ENCODE data around the gene CTSE.

- TF ChIP-seq ZNF331 (CRISPR knock-in tag; IDR thresholded peaks at IDR 0.05) (no peak), HDAC6 (IDR thresholded peaks at IDR 0.05; ENCODE audit: low read depth, low read length) (no peak), JUN (CRISPR knock-in tag; IDR thresholded peaks at IDR 0.05) (no peak), CTCF (CRISPR knock-in tag; IDR thresholded peaks at IDR 0.05) (no peak), E2F1 (CRISPR knock-in tag; IDR thresholded peaks at IDR 0.05) (no peak), ZBTB42 (CRISPR knock-in tag; IDR thresholded peaks at IDR 0.05) (no peak)
Measured at GRCh38 chr1:205993068-205993467, 30.6 kb downstream of the CTSE start.

All from HepG2 (cell line).